ENCODE measurements around the gene FMN1.
A peak's percentile ranks its signal among the peaks of the same experiment; 100 is the strongest.

FMN1 gene, protein sequence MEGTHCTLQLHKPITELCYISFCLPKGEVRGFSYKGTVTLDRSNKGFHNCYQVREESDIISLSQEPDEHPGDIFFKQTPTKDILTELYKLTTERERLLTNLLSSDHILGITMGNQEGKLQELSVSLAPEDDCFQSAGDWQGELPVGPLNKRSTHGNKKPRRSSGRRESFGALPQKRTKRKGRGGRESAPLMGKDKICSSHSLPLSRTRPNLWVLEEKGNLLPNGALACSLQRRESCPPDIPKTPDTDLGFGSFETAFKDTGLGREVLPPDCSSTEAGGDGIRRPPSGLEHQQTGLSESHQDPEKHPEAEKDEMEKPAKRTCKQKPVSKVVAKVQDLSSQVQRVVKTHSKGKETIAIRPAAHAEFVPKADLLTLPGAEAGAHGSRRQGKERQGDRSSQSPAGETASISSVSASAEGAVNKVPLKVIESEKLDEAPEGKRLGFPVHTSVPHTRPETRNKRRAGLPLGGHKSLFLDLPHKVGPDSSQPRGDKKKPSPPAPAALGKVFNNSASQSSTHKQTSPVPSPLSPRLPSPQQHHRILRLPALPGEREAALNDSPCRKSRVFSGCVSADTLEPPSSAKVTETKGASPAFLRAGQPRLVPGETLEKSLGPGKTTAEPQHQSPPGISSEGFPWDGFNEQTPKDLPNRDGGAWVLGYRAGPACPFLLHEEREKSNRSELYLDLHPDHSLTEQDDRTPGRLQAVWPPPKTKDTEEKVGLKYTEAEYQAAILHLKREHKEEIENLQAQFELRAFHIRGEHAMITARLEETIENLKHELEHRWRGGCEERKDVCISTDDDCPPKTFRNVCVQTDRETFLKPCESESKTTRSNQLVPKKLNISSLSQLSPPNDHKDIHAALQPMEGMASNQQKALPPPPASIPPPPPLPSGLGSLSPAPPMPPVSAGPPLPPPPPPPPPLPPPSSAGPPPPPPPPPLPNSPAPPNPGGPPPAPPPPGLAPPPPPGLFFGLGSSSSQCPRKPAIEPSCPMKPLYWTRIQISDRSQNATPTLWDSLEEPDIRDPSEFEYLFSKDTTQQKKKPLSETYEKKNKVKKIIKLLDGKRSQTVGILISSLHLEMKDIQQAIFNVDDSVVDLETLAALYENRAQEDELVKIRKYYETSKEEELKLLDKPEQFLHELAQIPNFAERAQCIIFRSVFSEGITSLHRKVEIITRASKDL (N-terminal part only)

DNA sequence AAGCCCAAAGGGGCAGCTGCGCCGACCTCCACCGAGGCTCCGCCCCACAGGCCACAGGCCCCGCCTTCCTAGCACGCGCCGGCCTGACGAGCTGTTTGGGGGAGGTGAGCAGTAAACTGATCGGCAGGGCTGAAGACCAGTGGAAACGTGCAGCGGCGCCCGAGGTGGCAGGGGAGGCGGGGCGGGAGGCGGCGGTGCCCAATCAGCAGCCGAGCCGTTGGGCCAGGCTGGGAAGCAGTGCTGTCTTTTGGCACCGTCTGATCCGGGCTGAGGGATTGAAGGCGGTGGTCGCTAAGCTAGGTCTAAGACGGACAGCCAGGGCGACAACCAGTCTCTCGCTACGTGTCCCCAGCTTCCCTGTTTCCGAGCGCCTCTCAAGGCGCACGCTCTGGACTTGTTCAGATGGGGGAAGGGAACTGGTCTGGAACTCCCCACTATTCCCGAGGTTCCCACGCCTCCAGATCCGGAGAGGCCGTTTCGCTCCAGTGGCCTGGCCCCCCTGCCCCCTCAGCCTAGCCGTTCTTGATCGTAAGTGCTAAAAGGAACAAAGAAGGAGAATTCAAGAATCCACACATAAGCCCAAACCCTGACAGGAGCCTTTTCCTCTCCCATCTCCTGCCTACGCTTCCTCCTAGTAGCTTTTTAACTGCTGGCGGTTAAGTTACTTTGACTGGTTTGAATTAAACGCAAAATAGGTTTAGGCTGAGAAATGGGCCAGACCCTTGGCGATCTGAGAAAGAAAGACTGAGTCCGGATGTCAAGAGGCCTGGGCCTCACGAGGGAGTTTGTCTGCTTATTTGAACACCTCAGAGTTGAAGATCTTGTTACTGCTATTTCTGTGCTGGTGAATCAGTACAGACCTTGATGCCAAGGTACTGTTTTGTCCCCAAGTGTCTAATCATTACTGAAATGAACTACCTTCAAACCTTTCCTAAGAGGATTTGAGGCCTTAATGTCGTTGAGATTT is at the start of gene FMN1:
Gene FMN1, minus strand, starts transcription at position 11 of the 967 bp plus-strand sequence. CDS start 39,800 bp downstream, outside the sequence.
- peak; percentile 90 for DNase-seq

GRCh38 chr15:33243869-33244268 is 49.4 kb upstream of the FMN1 start:
- DNase-seq: no peak

GRCh38 chr15:33243393-33243792 is 48.9 kb upstream of the FMN1 start:
- DNase-seq: no peak

GRCh38 chr15:33242669-33243191 is 48.2 kb upstream of the FMN1 start:
- DNase-seq: no peak

DNA sequence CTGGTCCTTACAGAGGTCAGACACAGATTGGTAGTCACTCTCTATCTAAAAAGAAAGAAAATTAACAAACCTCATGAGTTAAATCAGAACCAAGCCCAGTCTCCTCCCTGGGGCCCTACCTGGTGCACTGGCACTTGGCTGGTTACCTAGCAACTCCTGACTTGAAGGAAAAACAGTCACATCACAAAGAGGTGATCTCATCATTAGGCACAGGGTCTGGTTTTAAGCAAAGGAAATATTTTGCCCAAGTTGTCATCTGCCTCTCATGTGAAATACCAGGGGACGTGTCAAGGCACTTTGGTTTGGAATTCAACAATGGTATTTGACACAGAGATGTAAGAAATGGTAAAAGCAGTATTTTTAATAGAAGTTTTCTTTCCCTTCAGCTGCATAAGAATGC is 47.7 kb upstream of the FMN1 start:
- DNase-seq: no peak

DNA sequence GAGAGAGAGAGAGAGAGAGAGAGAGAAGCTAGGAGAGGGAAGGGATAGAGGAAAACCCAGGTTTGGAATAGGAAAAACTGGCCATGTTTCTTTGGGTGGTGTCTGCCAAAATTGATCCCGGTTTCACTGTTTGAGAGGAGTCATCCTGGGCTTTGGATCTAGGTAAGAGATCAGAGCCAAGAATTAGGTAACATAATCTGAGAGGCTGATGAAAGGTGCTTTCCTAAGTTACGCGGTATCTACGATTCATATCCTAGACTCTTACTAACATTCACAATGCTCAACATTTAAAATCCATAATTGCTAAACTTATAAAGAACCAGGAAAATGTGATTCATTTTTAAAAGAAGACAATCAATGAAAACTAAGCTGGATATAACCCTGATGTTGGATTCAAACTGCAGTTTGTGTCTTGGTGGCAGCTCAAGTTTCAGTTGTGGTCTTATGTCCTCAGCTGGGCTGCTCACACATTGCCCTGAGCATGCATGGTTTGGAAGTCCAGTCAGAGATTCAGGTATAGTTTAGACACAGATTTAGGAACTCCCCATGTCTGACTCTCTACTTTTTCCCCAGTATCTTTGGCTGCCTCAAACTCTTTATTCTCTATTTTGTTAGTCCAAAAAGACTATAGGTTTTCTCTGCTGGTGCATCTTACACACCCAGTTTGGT is 42.5 kb upstream of the FMN1 start:
- no peak for DNase-seq

DNA sequence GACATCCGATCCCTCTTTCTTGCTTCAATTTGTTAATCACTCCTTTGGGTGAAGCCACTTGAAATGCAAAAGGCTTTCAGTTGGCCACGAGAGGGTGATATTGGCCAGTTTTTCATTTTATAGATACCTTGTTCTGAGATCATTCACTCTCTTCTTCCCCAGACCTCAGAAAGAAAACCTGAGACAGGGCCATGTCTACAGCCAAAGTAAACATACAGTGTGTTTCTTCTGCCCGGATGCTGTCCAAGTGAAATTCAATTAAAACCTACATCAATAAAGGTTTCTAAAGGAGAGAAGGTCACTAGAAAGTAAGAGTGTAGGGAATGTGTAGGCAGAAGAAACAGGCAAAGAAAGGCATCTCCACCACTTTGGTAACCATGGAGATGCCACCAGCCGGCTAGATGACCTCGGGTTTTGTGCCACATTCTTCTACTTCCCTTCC is 39.5 kb upstream of the FMN1 start:
- peak; percentile 16 for DNase-seq

GRCh38 chr15:33226559-33227181 is 32.2 kb upstream of the FMN1 start:
- DNase-seq: peak; percentile 24

GRCh38 chr15:33218071-33218491 is 23.6 kb upstream of the FMN1 start:
- DNase-seq: no peak

DNA sequence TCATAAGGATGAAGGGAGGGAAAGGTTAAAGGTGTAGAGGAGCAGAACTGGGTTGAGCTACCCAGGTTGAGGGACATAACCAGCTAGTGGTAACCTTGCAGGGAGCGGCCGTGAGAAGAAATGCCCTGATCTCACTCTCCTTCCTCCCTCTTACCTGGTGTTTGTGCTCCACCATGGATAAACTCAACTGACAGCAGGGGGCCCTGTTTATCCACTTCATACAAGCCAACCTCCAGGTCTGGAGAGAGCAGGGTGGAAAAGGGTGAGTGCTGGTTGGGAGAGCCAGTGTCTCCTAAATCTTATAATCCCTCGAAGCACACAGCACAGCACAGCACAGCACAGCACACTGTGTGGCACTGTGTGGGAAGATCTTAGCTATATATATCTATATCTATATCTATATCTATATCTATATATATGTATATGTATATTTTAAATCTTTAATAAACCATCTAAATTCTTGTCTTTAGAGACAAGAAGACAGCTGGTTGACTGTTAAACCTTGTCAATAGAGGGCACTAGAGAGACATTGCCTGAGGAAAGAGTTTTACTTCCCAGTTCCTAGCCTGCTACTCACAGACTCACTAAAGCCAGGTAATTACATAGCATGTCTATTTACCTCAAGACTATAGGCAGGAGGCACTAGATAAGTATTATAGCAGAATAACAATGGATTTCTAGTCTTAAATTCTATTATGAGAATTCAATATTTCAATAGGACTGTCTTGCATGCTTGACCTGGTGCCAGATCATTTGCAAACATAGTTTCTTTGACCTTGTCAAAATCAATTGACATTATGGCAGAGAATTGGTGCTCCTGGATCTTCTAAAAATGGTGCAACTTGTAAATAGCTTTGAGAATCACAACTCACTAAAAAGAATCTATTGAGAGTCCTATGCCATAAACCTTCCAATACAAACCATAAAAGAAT is 21.7 kb upstream of the FMN1 start:
- DNase-seq: no peak

DNA sequence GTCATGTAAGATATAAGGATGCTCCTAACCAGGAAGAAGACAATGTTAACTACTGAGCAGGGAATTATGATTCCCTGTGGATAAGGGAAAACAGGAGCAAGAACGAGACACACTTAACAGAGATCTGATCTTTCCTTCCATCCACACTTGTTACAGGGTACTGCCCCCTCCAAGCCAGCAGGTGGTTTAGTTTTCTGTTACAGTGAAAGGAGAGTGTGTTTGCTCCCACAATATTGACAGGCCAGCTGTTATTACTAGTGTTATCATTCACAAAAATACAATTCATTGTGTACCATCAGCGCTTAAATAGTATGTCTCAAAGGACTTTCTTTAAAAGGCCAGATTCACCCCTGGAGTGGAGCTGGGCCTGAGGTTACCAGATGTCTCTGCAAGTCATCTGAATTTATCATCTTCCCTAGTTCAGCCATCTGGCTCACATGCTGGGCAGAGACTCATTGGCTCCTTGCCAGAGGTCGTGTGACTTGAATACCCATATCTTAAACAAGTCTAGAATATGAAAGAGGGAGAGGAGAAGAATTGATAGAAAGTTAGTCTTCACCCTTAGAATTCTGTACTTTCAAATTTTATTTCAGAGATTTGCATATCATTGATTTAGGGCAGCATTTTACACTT is 16.8 kb upstream of the FMN1 start:
- DNase-seq: peak; percentile 85

GRCh38 chr15:33209575-33210481 is 15.3 kb upstream of the FMN1 start:
- DNase-seq: no peak

DNA sequence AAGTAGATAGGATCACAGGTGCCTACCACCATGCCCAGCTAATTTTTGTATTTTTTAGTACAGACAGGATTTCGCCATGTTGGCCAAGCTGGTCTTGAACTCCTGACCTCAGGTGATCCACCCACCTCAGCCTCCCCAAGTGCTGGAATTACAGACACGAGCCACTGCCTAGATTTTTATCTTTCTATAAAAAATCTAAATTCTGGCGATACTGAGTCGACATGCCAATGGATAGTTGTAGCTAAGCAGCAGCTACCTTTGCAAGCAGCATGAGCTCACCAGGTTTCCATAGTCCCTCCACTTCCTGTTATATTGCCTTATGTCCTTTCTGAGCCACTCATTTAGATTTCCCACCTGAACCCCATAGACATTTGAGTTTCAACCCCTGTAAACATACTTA is 13.1 kb upstream of the FMN1 start:
- DNase-seq: no peak

DNA sequence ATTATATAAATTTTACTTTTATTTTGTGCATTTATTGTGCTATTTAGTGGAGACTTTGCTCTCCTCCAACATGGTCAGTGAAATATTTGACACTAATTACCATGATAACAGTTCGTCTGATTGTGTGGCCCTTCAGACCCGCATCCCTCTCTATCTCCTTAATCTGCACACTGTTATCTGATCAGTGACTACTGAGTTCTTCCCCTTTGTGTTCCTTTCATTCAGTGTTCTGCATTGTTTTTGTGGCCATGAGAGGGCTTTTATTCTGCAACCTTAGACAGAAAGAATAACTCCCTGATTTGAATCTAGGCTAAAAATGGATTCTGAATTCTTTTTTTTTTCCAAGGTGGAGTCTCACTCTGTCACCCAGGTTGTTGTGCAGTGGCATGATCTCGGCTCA is 11.9 kb upstream of the FMN1 start:
- DNase-seq: no peak

DNA sequence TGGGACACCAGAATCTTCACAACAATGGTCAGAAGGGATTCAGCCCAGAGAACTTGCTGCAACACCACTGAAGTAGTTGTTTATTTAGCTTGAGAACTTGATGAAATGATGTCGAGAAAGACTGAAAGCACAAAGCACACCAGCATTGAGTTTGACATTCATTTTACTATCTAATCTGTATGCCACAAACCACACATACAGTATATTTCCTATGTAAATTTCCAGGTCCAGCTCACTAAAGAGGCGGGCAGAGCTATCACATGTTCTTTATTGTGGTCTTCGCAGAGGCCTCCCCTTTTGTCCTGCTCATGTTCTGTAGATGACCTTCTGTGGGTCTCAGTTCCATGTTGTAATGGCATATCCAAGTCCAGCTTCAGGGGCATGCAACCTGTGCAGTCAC is 10.4 kb upstream of the FMN1 start:
- DNase-seq: no peak

DNA sequence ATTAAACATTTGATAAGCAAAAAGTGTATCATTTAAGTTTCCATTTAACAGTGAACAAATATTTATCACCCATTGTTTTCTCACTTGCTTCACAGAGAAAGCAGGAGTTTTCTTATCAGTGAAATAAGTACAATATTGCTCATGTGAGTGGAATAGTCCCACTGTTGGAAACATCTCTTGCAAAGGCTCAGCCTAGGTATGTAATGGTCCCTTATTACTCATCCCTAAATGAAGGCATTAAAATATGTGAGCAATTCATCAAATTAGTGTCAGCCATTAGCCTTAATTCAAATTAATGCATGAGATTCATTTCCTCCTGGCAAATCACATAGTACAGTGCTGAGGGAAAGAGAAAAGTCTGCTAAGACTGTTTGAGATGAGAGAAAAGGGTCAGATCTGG is 9.6 kb upstream of the FMN1 start:
- DNase-seq: no peak

GRCh38 chr15:33201491-33202231 is 7.1 kb upstream of the FMN1 start:
- peak; percentile 26 for DNase-seq
